SH-SY5Y (cell line): ENCODE data around the gene KRT17.

ENCODE experiments used
- GATA2 ChIP-seq: IDR thresholded peaks from 2 replicates; pipeline ENCODE4 v1.6.1; 2011; ENCODE audit warnings: mild to moderate bottlenecking, low read depth, low read length
- GATA3 ChIP-seq: IDR thresholded peaks from 2 replicates; pipeline ENCODE4 v1.6.1; 2011; ENCODE audit warnings: low read depth, mild to moderate bottlenecking, low read length, moderate library complexity

DNA sequence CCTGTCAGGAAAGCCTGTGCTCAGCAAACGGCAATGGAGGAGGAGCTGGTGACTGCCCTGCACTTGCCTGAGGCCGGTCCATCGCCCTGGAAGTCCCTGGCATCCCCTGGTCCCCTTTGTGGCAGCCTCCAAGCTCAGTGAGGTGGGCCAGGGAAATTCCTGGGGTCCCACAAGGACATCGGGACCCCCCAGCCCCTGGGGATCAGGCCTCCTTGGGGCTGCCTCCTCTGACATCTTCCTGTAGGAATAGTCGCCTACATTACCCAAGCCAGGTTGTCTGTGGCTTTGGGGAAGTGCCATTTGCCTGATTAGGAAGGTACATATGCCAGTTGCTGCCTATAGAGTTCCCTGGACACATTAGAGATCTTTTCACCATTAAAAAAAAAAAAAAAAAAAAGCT, 45.4 kb downstream of the KRT17 start:
- TF ChIP-seq GATA3 (no peak), GATA2 (no peak)
